B cell (primary cell): ENCODE data around the gene PPP2R2B. TPM values are rescaled to one million over a fixed set of nuclear protein-coding genes. Genes with fewer than 3 reads are reported as not detected.

Source experiments
- ATAC-seq: fragments of 200-7000 bp; cut with Tn5 transposase; one replicate; pipeline ENCODE4 v1.10.0; 2021; ENCODE audit warnings: low read depth, mild to moderate bottlenecking, moderate number of reproducible peaks, moderate library complexity
- CTCF ChIA-PET: fragments of 350-600 bp; sonication (Branson Sonifier 250); formaldehyde crosslinking; loops from one replicate; lab custom pipeline; 2021; ENCODE audit warnings: antibody characterized with exemption, inconsistent platforms; lab: Charles Lee
- POLR2A ChIA-PET: fragments of 350-600 bp; sonication (Branson Sonifier 250); formaldehyde crosslinking; loops from one replicate; lab custom pipeline; 2021; ENCODE audit warnings: antibody characterized with exemption; lab: Charles Lee
- DNase-seq: peaks from one replicate; pipeline ENCODE4 v3.0.0; 2013
- H2AFZ ChIP-seq: 2 replicates; pipeline ENCODE4 v1.6.1; 2012; ENCODE audit warnings: mild to moderate bottlenecking, low read depth, low read length; ENCODE audit not compliant: insufficient read depth, poor library complexity, severe bottlenecking
- H3K27ac ChIP-seq, 2 donors: 1 replicate in 1 of 2; 2 replicates in 1 of 2; pipeline ENCODE4 v1.5.1; 2012 to 2013; ENCODE audit warnings: low read length in 2 of 2, mild to moderate bottlenecking in 2 of 2, moderate library complexity in 1 of 2
- H3K27me3 ChIP-seq, 4 experiments: fragments of 200-600 bp in 1 of 4; sonication (generic) in 1 of 4; replicated peaks in 1 of 4; 1 replicate in 2 of 4; 2 replicates in 2 of 4; pipeline versions ENCODE4 v1.6.1 to v1.7.0; 2013 to 2016; ENCODE audit warnings: low read length in 3 of 4, mild to moderate bottlenecking in 2 of 4, mixed read lengths in 1 of 4, moderate library complexity in 1 of 4; ENCODE audit not compliant: insufficient read depth in 4 of 4, control insufficient read depth in 3 of 4; ENCODE audit errors: control extremely low read depth in 1 of 4
- H3K36me3 ChIP-seq, 2 experiments: replicated peaks in 1 of 2; 1 replicate in 1 of 2; 2 replicates in 1 of 2; pipeline versions ENCODE4 v1.6.1 to v1.7.1; 2013; ENCODE audit warnings: low read length in 1 of 2; ENCODE audit not compliant: insufficient read depth in 2 of 2, control insufficient read depth in 1 of 2; ENCODE audit errors: control extremely low read depth in 1 of 2, extremely low read depth in 1 of 2
- H3K4me1 ChIP-seq, 2 donors: fragments of 200-600 bp in 1 of 2; sonication (generic) in 1 of 2; 1 replicate in 1 of 2; 2 replicates in 1 of 2; pipeline versions ENCODE4 v1.5.1 to v1.6.1; 2013 to 2017; ENCODE audit warnings: low read length in 2 of 2; ENCODE audit not compliant: control insufficient read depth in 2 of 2, insufficient read depth in 2 of 2
- H3K4me2 ChIP-seq: replicated peaks from 2 replicates; pipeline ENCODE3; 2012; ENCODE audit warnings: mild to moderate bottlenecking, low read depth, low read length; ENCODE audit not compliant: poor library complexity, severe bottlenecking
- H3K4me3 ChIP-seq, 5 experiments: fragments of 200-600 bp in 1 of 5; sonication (generic) in 1 of 5; 1 replicate in 3 of 5; 2 replicates in 2 of 5; pipeline versions ENCODE4 v1.5.1 to v1.7.0; 2011 to 2016; ENCODE audit warnings: low read length in 4 of 5, mild to moderate bottlenecking in 4 of 5, low read depth in 2 of 5, control low read depth in 1 of 5, moderate library complexity in 1 of 5; ENCODE audit not compliant: insufficient read depth in 1 of 5; ENCODE audit errors: control extremely low read depth in 1 of 5, extremely low read depth in 1 of 5
- H3K79me2 ChIP-seq: fragments of 200-600 bp; sonication (generic); one replicate; pipeline ENCODE4 v1.6.0; 2016; ENCODE audit warnings: low read length; ENCODE audit not compliant: control insufficient read depth, insufficient read depth
- H3K9ac ChIP-seq: fragments of 200-600 bp; sonication (generic); 2 replicates; pipeline ENCODE4 v1.6.1; 2017; ENCODE audit warnings: mild to moderate bottlenecking, low read length, moderate library complexity
- H3K9me3 ChIP-seq, 3 donors: one replicate each; pipeline versions ENCODE4 v1.6.1 to v1.7.1; 2013; ENCODE audit warnings: low read length in 2 of 3; ENCODE audit not compliant: control insufficient read depth in 2 of 3, insufficient read depth in 1 of 3; ENCODE audit errors: control extremely low read depth in 1 of 3
- H4K20me1 ChIP-seq: 2 replicates; pipeline ENCODE4 v1.6.0; 2012; ENCODE audit warnings: mild to moderate bottlenecking, low read length; ENCODE audit not compliant: insufficient read depth, control insufficient read depth, poor library complexity, severe bottlenecking
- H3K27ac Mint-ChIP-seq: one replicate; pipeline ENCODE4 v1.8.0; 2021; ENCODE audit warnings: mixed read lengths
- H3K27me3 Mint-ChIP-seq: one replicate; pipeline ENCODE4 v1.8.0; 2021; ENCODE audit warnings: mixed read lengths
- H3K4me1 Mint-ChIP-seq: one replicate; pipeline ENCODE4 v1.8.0; 2021; ENCODE audit warnings: mixed read lengths
- H3K4me3 Mint-ChIP-seq: one replicate; pipeline ENCODE4 v1.8.0; 2021; ENCODE audit warnings: mixed read lengths
- H3K9me3 Mint-ChIP-seq: one replicate; pipeline ENCODE4 v1.8.0; 2022; ENCODE audit warnings: mixed read lengths; ENCODE audit not compliant: insufficient read depth
- CTCF ChIP-seq: fragments of 200-600 bp; IDR thresholded peaks from one replicate; pipeline ENCODE4 v1.8.0; 2022; ENCODE audit warnings: antibody characterized with exemption, mild to moderate bottlenecking
- EZH2 ChIP-seq: IDR thresholded peaks from 2 replicates; pipeline ENCODE4 v1.6.1; 2012; ENCODE audit warnings: borderline replicate concordance, low read depth, mild to moderate bottlenecking, moderate library complexity, low read length; ENCODE audit not compliant: insufficient read depth, poor library complexity, severe bottlenecking
- WGBS: methylation state at CpG from one replicate; pipeline ENCODE4 v1.1.5; 2013; ENCODE audit warnings: missing lambda C conversion rate; ENCODE audit not compliant: insufficient coverage; 5-methylcytosine and 5-hydroxymethylcytosine counted together
- intact Hi-C: fragments of 100-400 bp; cut with micrococcal nuclease; formaldehyde crosslinking; loops from one replicate; pipeline ENCODE4 v1.10.0; 2022
- polyA plus RNA-seq: library from polyadenylated mRNA; depleted of rRNA; stranded (reverse); fragments of >200 nt; gene quantifications from 2 replicates; pipeline ENCODE4 v1.2.3, GENCODE V29; 2012
- total RNA-seq, 2 donors: library from RNA; stranded (reverse); fragments of 120-200 nt in 1 of 2; gene quantifications; 1 replicate in 1 of 2; 2 replicates in 1 of 2; pipeline versions ENCODE4 v1.2.3 to v1.2.4, GENCODE V29; 2013 to 2022

PPP2R2B gene
- total and polyA plus RNA-seq, 2 donors (not counting 1 experiment from before 2014, with no cell fraction given) = 0.03 TPM; not detected in 1

- Histone ChIP-seq H3K4me2 (no peak overlapping the region), H2AFZ (no peak overlapping the region), H3K9ac (no peak overlapping the region), H3K27ac (no peak overlapping the region), H3K27me3 (no peaks in the 10 kb centered on the region), H4K20me1 (no peaks in the 10 kb centered on the region), H3K36me3 (no peaks in the 10 kb centered on the region), H3K9me3 (no peaks in the 10 kb centered on the region), H3K4me1 (no peaks in the 10 kb centered on the region), H3K4me3 (no peak overlapping the region), H3K79me2 (no peaks in the 10 kb centered on the region)
- Mint-ChIP-seq H3K27ac (no peak overlapping the region), H3K4me3 (no peak overlapping the region), H3K9me3 (no peaks in the 10 kb centered on the region), H3K27me3 (no peaks in the 10 kb centered on the region), H3K4me1 (no peaks in the 10 kb centered on the region)
- no peak for DNase-seq
- TF ChIP-seq EZH2 = no peak
- no peak for TF ChIP-seq CTCF
- POLR2A ChIA-PET = no interaction called here
- no CpG with 5 or more reads among the region's 2 CpGs for WGBS
- CTCF ChIA-PET = no interaction called here
- no peak for ATAC-seq
- intact Hi-C loops = no loop called here
Measured at GRCh38 chr5:146866263-146866662, 12.3 kb downstream of the PPP2R2B start.

- Mint-ChIP-seq H3K27me3 (no peaks in the 10 kb centered on the region), H3K4me1 (no peaks in the 10 kb centered on the region), H3K9me3 (no peaks in the 10 kb centered on the region), H3K4me3 (no peak overlapping the region), H3K27ac (no peak overlapping the region)
- Histone ChIP-seq H3K9ac (no peak overlapping the region), H2AFZ (no peak overlapping the region), H3K4me1 (no peaks in the 10 kb centered on the region), H3K4me2 (no peak overlapping the region), H3K4me3 (no peak overlapping the region), H4K20me1 (no peaks in the 10 kb centered on the region), H3K79me2 (no peaks in the 10 kb centered on the region), H3K27me3 (no peaks in the 10 kb centered on the region), H3K27ac (no peak overlapping the region), H3K36me3 (no peaks in the 10 kb centered on the region), H3K9me3 (no peaks in the 10 kb centered on the region)
- POLR2A ChIA-PET = no interaction called here
- CTCF ChIA-PET = interaction anchor here (1.1 kb wide), 1 partner anchor 310 kb away, joined by 3 read pairs; no protein-coding TSS in a partner anchor
- TF ChIP-seq CTCF (no peak), EZH2 (no peak)
- 100% methylated on average over 1 of the region's 1 CpG for WGBS
- intact Hi-C loops = no loop called here
- ATAC-seq = no peak
- DNase-seq = no peak
Measured at GRCh38 chr5:146862641-146863040, 15.9 kb downstream of the PPP2R2B start.
